Measurements from ENCODE around the gene SDF4.

- TF ChIP-seq CTCF (IDR thresholded peaks at IDR 0.05), result no peak
- no peak for TF ChIP-seq POLR2A (IDR thresholded peaks at IDR 0.05)
- no peak for TF ChIP-seq POLR2AphosphoS5 (IDR thresholded peaks at IDR 0.05)
Observed at GRCh38 chr1:1240822-1241587, 9.2 kb upstream of the SDF4 start.

Data from upper lobe of left lung (tissue), 4 donors.